ENCODE data around the gene PLXNA2. TPM values are rescaled to one million over a fixed set of nuclear protein-coding genes. Genes with fewer than 3 reads are reported as not detected.

Gene PLXNA2
- total RNA-seq, 2 donors from 2014 or later = 0.04 to 0.39 TPM

GRCh38 chr1:208154040-208154439 lies 90.1 kb downstream of the PLXNA2 start:
- H3K27ac Mint-ChIP-seq = no peak overlapping the region
- no peaks in the 10 kb centered on the region for H3K36me3 Mint-ChIP-seq
- no peaks in the 10 kb centered on the region for H3K9me3 Mint-ChIP-seq
- ATAC-seq (no peak), DNase-seq (ENCODE audit: low spot score in 2 of 2) (no peak)

- ATAC-seq (no peak), DNase-seq (ENCODE audit: low spot score in 2 of 2) (no peak)
- H3K27ac Mint-ChIP-seq = no peak overlapping the region
- no peaks in the 10 kb centered on the region for H3K36me3 Mint-ChIP-seq
- no peaks in the 10 kb centered on the region for H3K9me3 Mint-ChIP-seq
These were observed 90.8 kb downstream of the PLXNA2 start for GRCh38 chr1:208153386-208153785.

GRCh38 chr1:208151728-208152598 lies 92.2 kb downstream of the PLXNA2 start:
- no peaks in the 10 kb centered on the region for H3K9me3 Mint-ChIP-seq
- no peak overlapping the region for H3K27ac Mint-ChIP-seq
- no peak for DNase-seq (ENCODE audit: low spot score in 2 of 2)
- ATAC-seq = no peak
- H3K36me3 Mint-ChIP-seq = no peaks in the 10 kb centered on the region

- Mint-ChIP-seq H3K27ac (no peak overlapping the region), H3K9me3 (no peaks in the 10 kb centered on the region), H3K36me3 (no peaks in the 10 kb centered on the region)
- ATAC-seq = no peak
- DNase-seq (ENCODE audit: low spot score in 2 of 2) = no peak
These were observed 93.2 kb downstream of the PLXNA2 start for GRCh38 chr1:208150833-208151458.

GRCh38 chr1:208149776-208150514 lies 94.2 kb downstream of the PLXNA2 start:
- DNase-seq (ENCODE audit: low spot score in 2 of 2) = no peak
- no peaks in the 10 kb centered on the region for H3K36me3 Mint-ChIP-seq

GRCh38 chr1:208149213-208149612 lies 95.0 kb downstream of the PLXNA2 start:
- Mint-ChIP-seq H3K36me3 (no peaks in the 10 kb centered on the region), H3K9me3 (no peaks in the 10 kb centered on the region), H3K27ac (no peak overlapping the region)
- ATAC-seq = no peak
- DNase-seq (ENCODE audit: low spot score in 2 of 2) = no peak

More at GRCh38 chr1:208149776-208150514, 94.2 kb downstream of the PLXNA2 start:
- ATAC-seq = no peak
- Mint-ChIP-seq H3K27ac (no peak overlapping the region), H3K9me3 (no peaks in the 10 kb centered on the region)

- no peak for DNase-seq (ENCODE audit: low spot score in 2 of 2)
- Mint-ChIP-seq H3K9me3 (no peaks in the 10 kb centered on the region), H3K36me3 (no peaks in the 10 kb centered on the region), H3K27ac (no peak overlapping the region)
- no peak for ATAC-seq
These were observed 95.8 kb downstream of the PLXNA2 start for GRCh38 chr1:208148380-208148779.

GRCh38 chr1:208146650-208147049 lies 97.5 kb downstream of the PLXNA2 start:
- no peaks in the 10 kb centered on the region for H3K9me3 Mint-ChIP-seq
- H3K36me3 Mint-ChIP-seq = no peaks in the 10 kb centered on the region
- no peak overlapping the region for H3K27ac Mint-ChIP-seq
- ATAC-seq (no peak), DNase-seq (ENCODE audit: low spot score in 2 of 2) (no peak)

GRCh38 chr1:208145167-208145566 lies 99.0 kb downstream of the PLXNA2 start:
- Mint-ChIP-seq H3K27ac (no peak overlapping the region), H3K36me3 (no peaks in the 10 kb centered on the region), H3K9me3 (no peaks in the 10 kb centered on the region)
- no peak for ATAC-seq
- DNase-seq (ENCODE audit: low spot score in 2 of 2) = no peak

- H3K36me3 Mint-ChIP-seq = no peaks in the 10 kb centered on the region
- no peak for ATAC-seq
These were observed 101.4 kb downstream of the PLXNA2 start for GRCh38 chr1:208142590-208143382.

GRCh38 chr1:208141610-208142192 lies 102.5 kb downstream of the PLXNA2 start:
- Mint-ChIP-seq H3K36me3 (no peaks in the 10 kb centered on the region), H3K27ac (no peak overlapping the region), H3K9me3 (no peaks in the 10 kb centered on the region)
- no peak for ATAC-seq
- no peak for DNase-seq (ENCODE audit: low spot score in 2 of 2)

More at GRCh38 chr1:208142590-208143382, 101.4 kb downstream of the PLXNA2 start:
- no peak for DNase-seq (ENCODE audit: low spot score in 2 of 2)
- no peak overlapping the region for H3K27ac Mint-ChIP-seq
- no peaks in the 10 kb centered on the region for H3K9me3 Mint-ChIP-seq

GRCh38 chr1:208139434-208140045 lies 104.6 kb downstream of the PLXNA2 start:
- ATAC-seq (no peak), DNase-seq (ENCODE audit: low spot score in 2 of 2) (no peak)
- H3K9me3 Mint-ChIP-seq = no peaks in the 10 kb centered on the region
- no peaks in the 10 kb centered on the region for H3K36me3 Mint-ChIP-seq
- no peak overlapping the region for H3K27ac Mint-ChIP-seq

GRCh38 chr1:208137193-208137592 lies 107.0 kb downstream of the PLXNA2 start:
- Mint-ChIP-seq H3K36me3 (no peaks in the 10 kb centered on the region), H3K27ac (no peak overlapping the region), H3K9me3 (no peaks in the 10 kb centered on the region)
- ATAC-seq (no peak), DNase-seq (ENCODE audit: low spot score in 2 of 2) (no peak)

- DNase-seq (ENCODE audit: low spot score in 2 of 2) = no peak
- Mint-ChIP-seq H3K9me3 (no peaks in the 10 kb centered on the region), H3K27ac (no peak overlapping the region), H3K36me3 (no peaks in the 10 kb centered on the region)
- ATAC-seq = no peak
These were observed 107.6 kb downstream of the PLXNA2 start for GRCh38 chr1:208136459-208137182.

- H3K27ac Mint-ChIP-seq = no peak overlapping the region
These were observed 108.8 kb downstream of the PLXNA2 start for GRCh38 chr1:208135354-208135753.

More at GRCh38 chr1:208135354-208135753, 108.8 kb downstream of the PLXNA2 start:
- Mint-ChIP-seq H3K36me3 (no peaks in the 10 kb centered on the region), H3K9me3 (no peaks in the 10 kb centered on the region)
- DNase-seq (ENCODE audit: low spot score in 2 of 2) (no peak), ATAC-seq (no peak)
